Stimulated activated naive CD8-positive, alpha-beta T cell treated with anti-CD3 and anti-CD28 coated beads, Interleukin-15, Interleukin-2, amounts not matched to agents 100 ng/mL and 50 ng/mL, for 24 hours (primary cell): ENCODE results near the gene CERS3.

Source experiments
- H3K27ac Mint-ChIP-seq: one replicate; pipeline ENCODE4 v1.8.0; 2021; ENCODE audit warnings: mild to moderate bottlenecking, mixed read lengths
- H3K27me3 Mint-ChIP-seq: one replicate; pipeline ENCODE4 v1.8.0; 2021; ENCODE audit warnings: mixed read lengths
- H3K36me3 Mint-ChIP-seq: one replicate; pipeline ENCODE4 v1.8.0; 2021; ENCODE audit warnings: low read depth, mixed read lengths
- H3K4me1 Mint-ChIP-seq: one replicate; pipeline ENCODE4 v1.8.0; 2021; ENCODE audit warnings: low read depth, mixed read lengths
- H3K4me3 Mint-ChIP-seq: one replicate; pipeline ENCODE4 v1.8.0; 2021; ENCODE audit warnings: mild to moderate bottlenecking, mixed read lengths
- H3K9me3 Mint-ChIP-seq: one replicate; pipeline ENCODE4 v1.8.0; 2021; ENCODE audit warnings: mixed read lengths

CERS3 gene

GRCh38 chr15:100515758-100516157 is 13.0 kb downstream of the CERS3 start:
- Mint-ChIP-seq H3K27ac (no peak overlapping the region), H3K4me3 (no peak overlapping the region), H3K36me3 (no peaks in the 10 kb centered on the region), H3K9me3 (no peaks in the 10 kb centered on the region), H3K4me1 (peaks cover 7% of the 10 kb centered on the region), H3K27me3 (no peaks in the 10 kb centered on the region)

- H3K9me3 Mint-ChIP-seq, result no peaks in the 10 kb centered on the region
- no peaks in the 10 kb centered on the region for H3K4me1 Mint-ChIP-seq
- H3K27ac Mint-ChIP-seq, result no peak overlapping the region
- H3K36me3 Mint-ChIP-seq, result no peaks in the 10 kb centered on the region
- H3K27me3 Mint-ChIP-seq, result no peaks in the 10 kb centered on the region
- no peak overlapping the region for H3K4me3 Mint-ChIP-seq
Measured at GRCh38 chr15:100508641-100509300, 20.0 kb downstream of the CERS3 start.

- Mint-ChIP-seq H3K27me3 (no peaks in the 10 kb centered on the region), H3K27ac (no peak overlapping the region), H3K4me3 (no peak overlapping the region), H3K36me3 (no peaks in the 10 kb centered on the region), H3K4me1 (no peaks in the 10 kb centered on the region), H3K9me3 (no peaks in the 10 kb centered on the region)
Measured at GRCh38 chr15:100502651-100503050, 26.1 kb downstream of the CERS3 start.

GRCh38 chr15:100501117-100501516 is 27.6 kb downstream of the CERS3 start:
- no peaks in the 10 kb centered on the region for H3K4me1 Mint-ChIP-seq

GRCh38 chr15:100500226-100500990 is 28.3 kb downstream of the CERS3 start:
- no peaks in the 10 kb centered on the region for H3K27me3 Mint-ChIP-seq
- no peak overlapping the region for H3K27ac Mint-ChIP-seq
- no peaks in the 10 kb centered on the region for H3K36me3 Mint-ChIP-seq
- no peaks in the 10 kb centered on the region for H3K4me1 Mint-ChIP-seq
- no peak overlapping the region for H3K4me3 Mint-ChIP-seq
- H3K9me3 Mint-ChIP-seq, result no peaks in the 10 kb centered on the region

More at GRCh38 chr15:100501117-100501516, 27.6 kb downstream of the CERS3 start:
- H3K9me3 Mint-ChIP-seq, result no peaks in the 10 kb centered on the region
- no peaks in the 10 kb centered on the region for H3K36me3 Mint-ChIP-seq
- no peak overlapping the region for H3K27ac Mint-ChIP-seq
- H3K4me3 Mint-ChIP-seq, result no peak overlapping the region
- no peaks in the 10 kb centered on the region for H3K27me3 Mint-ChIP-seq

GRCh38 chr15:100495861-100496260 is 32.9 kb downstream of the CERS3 start:
- Mint-ChIP-seq H3K27ac (no peak overlapping the region), H3K9me3 (no peaks in the 10 kb centered on the region), H3K4me1 (no peaks in the 10 kb centered on the region), H3K27me3 (no peaks in the 10 kb centered on the region), H3K4me3 (no peak overlapping the region), H3K36me3 (no peaks in the 10 kb centered on the region)

GRCh38 chr15:100493213-100493612 is 35.5 kb downstream of the CERS3 start:
- H3K27me3 Mint-ChIP-seq, result no peaks in the 10 kb centered on the region
- H3K4me1 Mint-ChIP-seq, result no peaks in the 10 kb centered on the region

GRCh38 chr15:100484443-100484842 is 44.3 kb downstream of the CERS3 start:
- H3K4me1 Mint-ChIP-seq, result no peaks in the 10 kb centered on the region
- peaks cover under 1% of the 10 kb centered on the region for H3K36me3 Mint-ChIP-seq
- H3K4me3 Mint-ChIP-seq, result no peak overlapping the region
- peaks cover 2% of the 10 kb centered on the region for H3K9me3 Mint-ChIP-seq
- no peak overlapping the region for H3K27ac Mint-ChIP-seq
- no peaks in the 10 kb centered on the region for H3K27me3 Mint-ChIP-seq

More at GRCh38 chr15:100493213-100493612, 35.5 kb downstream of the CERS3 start:
- Mint-ChIP-seq H3K27ac (no peak overlapping the region), H3K36me3 (no peaks in the 10 kb centered on the region), H3K9me3 (no peaks in the 10 kb centered on the region), H3K4me3 (no peak overlapping the region)

- H3K4me3 Mint-ChIP-seq, result no peak overlapping the region
- no peaks in the 10 kb centered on the region for H3K27me3 Mint-ChIP-seq
- H3K36me3 Mint-ChIP-seq, result peaks cover 11% of the 10 kb centered on the region
- H3K27ac Mint-ChIP-seq, result no peak overlapping the region
- no peaks in the 10 kb centered on the region for H3K4me1 Mint-ChIP-seq
- H3K9me3 Mint-ChIP-seq, result peaks cover 12% of the 10 kb centered on the region
Measured at GRCh38 chr15:100483370-100483769, 45.4 kb downstream of the CERS3 start.

GRCh38 chr15:100476805-100477204 is 51.9 kb downstream of the CERS3 start:
- Mint-ChIP-seq H3K27me3 (no peaks in the 10 kb centered on the region), H3K36me3 (peaks cover 18% of the 10 kb centered on the region), H3K4me1 (no peaks in the 10 kb centered on the region), H3K4me3 (no peak overlapping the region), H3K9me3 (peaks cover 33% of the 10 kb centered on the region), H3K27ac (no peak overlapping the region)

- H3K36me3 Mint-ChIP-seq, result peaks cover 1% of the 10 kb centered on the region
- no peaks in the 10 kb centered on the region for H3K4me1 Mint-ChIP-seq
- H3K4me3 Mint-ChIP-seq, result no peak overlapping the region
- H3K27me3 Mint-ChIP-seq, result no peaks in the 10 kb centered on the region
- no peak overlapping the region for H3K27ac Mint-ChIP-seq
- peaks cover 14% of the 10 kb centered on the region for H3K9me3 Mint-ChIP-seq
Measured at GRCh38 chr15:100472736-100473135, 56.0 kb downstream of the CERS3 start.

GRCh38 chr15:100471933-100472332 is 56.8 kb downstream of the CERS3 start:
- peaks cover 7% of the 10 kb centered on the region for H3K9me3 Mint-ChIP-seq
- no peaks in the 10 kb centered on the region for H3K36me3 Mint-ChIP-seq
- no peak overlapping the region for H3K27ac Mint-ChIP-seq
- H3K4me1 Mint-ChIP-seq, result no peaks in the 10 kb centered on the region
- H3K27me3 Mint-ChIP-seq, result no peaks in the 10 kb centered on the region
- no peak overlapping the region for H3K4me3 Mint-ChIP-seq

- H3K4me3 Mint-ChIP-seq, result no peak overlapping the region
- H3K4me1 Mint-ChIP-seq, result peaks cover 15% of the 10 kb centered on the region
- no peaks in the 10 kb centered on the region for H3K27me3 Mint-ChIP-seq
- no peak overlapping the region for H3K27ac Mint-ChIP-seq
- no peaks in the 10 kb centered on the region for H3K36me3 Mint-ChIP-seq
- no peaks in the 10 kb centered on the region for H3K9me3 Mint-ChIP-seq
Measured at GRCh38 chr15:100468285-100468684, 60.5 kb downstream of the CERS3 start.

- Mint-ChIP-seq H3K36me3 (no peaks in the 10 kb centered on the region), H3K4me3 (no peak overlapping the region), H3K27ac (no peak overlapping the region), H3K9me3 (no peaks in the 10 kb centered on the region), H3K27me3 (no peaks in the 10 kb centered on the region), H3K4me1 (peaks cover 15% of the 10 kb centered on the region)
Measured at GRCh38 chr15:100466073-100466472, 62.7 kb downstream of the CERS3 start.

- no peaks in the 10 kb centered on the region for H3K9me3 Mint-ChIP-seq
- H3K27me3 Mint-ChIP-seq, result no peaks in the 10 kb centered on the region
- H3K4me1 Mint-ChIP-seq, result peaks cover 15% of the 10 kb centered on the region
- no peaks in the 10 kb centered on the region for H3K36me3 Mint-ChIP-seq
- H3K4me3 Mint-ChIP-seq, result no peak overlapping the region
- no peak overlapping the region for H3K27ac Mint-ChIP-seq
Measured at GRCh38 chr15:100464888-100465287, 63.9 kb downstream of the CERS3 start.
